GM12864 (cell line): ENCODE data around the gene NLGN1.

Source experiments
- DNase-seq: peaks from one replicate; pipeline ENCODE4 v3.0.0-alpha.2; 2011; ENCODE audit warnings: low read depth
- H3K4me3 ChIP-seq: 2 replicates; pipeline ENCODE4 v1.5.1; 2011; ENCODE audit warnings: mild to moderate bottlenecking, low read depth, low read length, control low read depth
- TF ChIP-seq, protein P1 (sequence below): IDR thresholded peaks from 2 replicates; pipeline ENCODE4 v1.5.1; 2011; ENCODE audit warnings: low read depth, mild to moderate bottlenecking, moderate library complexity, low read length, control low read depth, inconsistent platforms; ENCODE audit errors: missing control alignments

Gene NLGN1

DNA sequence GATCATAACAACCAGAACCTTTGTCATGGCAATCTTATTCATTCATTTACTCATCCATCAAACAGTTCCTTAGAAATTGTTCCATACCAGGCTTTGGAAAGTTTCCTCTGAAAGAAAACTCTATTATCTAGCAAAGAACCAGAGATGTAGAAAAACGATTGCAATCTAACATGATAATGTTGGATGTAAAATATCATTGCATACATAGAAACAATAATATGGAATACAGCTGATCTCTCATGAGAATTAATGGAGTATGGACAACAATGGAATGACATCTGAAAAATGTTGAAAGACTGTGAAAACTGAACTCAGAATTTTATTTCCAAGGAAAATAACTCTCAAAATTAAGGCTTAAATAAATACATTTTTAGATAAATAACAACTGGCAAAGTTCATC lies 665.4 kb downstream of the NLGN1 start:
- TF ChIP-seq, protein P1, sequence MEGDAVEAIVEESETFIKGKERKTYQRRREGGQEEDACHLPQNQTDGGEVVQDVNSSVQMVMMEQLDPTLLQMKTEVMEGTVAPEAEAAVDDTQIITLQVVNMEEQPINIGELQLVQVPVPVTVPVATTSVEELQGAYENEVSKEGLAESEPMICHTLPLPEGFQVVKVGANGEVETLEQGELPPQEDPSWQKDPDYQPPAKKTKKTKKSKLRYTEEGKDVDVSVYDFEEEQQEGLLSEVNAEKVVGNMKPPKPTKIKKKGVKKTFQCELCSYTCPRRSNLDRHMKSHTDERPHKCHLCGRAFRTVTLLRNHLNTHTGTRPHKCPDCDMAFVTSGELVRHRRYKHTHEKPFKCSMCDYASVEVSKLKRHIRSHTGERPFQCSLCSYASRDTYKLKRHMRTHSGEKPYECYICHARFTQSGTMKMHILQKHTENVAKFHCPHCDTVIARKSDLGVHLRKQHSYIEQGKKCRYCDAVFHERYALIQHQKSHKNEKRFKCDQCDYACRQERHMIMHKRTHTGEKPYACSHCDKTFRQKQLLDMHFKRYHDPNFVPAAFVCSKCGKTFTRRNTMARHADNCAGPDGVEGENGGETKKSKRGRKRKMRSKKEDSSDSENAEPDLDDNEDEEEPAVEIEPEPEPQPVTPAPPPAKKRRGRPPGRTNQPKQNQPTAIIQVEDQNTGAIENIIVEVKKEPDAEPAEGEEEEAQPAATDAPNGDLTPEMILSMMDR, result no peak
- no peak overlapping the region for H3K4me3 ChIP-seq
- DNase-seq, result no peak

DNA sequence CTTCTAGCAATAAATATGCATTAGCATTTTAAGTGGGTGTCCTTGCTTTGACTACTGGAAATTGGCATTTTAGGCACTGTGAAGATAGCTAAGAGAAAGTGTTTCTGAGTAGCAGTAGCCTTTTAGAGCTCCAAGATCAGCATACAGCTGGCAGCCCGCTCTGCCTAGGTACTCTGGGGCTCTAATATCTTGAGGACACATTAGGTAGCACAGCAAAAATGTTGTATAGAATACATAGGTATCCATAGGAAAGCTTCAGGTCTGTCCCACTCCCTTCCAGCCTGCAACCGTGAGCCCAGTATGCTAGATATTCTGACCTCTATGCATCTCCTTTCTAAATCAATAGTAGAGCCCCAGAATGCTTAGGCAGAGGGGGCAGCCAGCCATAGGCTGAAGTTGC lies 670.5 kb downstream of the NLGN1 start:
- TF ChIP-seq, protein P1, result no peak
- no peak for DNase-seq
- no peak overlapping the region for H3K4me3 ChIP-seq

DNA sequence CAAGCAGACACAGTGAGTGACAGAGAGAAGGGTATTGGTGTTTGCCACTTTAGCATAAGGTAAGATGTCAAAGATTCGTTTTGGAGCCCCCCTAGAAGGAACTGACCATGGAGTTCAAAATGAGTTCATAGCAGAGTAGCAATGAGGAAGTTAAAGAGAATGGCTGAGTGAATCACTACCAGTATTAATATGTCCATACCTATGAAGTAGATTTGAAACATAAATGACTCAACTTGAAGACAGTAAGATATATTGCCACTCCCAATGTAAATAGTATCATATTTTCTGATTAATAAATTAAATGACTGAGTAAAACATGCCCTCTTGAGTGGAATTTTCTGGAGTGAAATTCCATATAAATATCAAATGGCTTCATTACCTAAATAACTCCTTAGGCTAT lies 675.1 kb downstream of the NLGN1 start:
- H3K4me3 ChIP-seq, result no peak overlapping the region
- TF ChIP-seq, protein P1, result no peak
- DNase-seq, result no peak

DNA sequence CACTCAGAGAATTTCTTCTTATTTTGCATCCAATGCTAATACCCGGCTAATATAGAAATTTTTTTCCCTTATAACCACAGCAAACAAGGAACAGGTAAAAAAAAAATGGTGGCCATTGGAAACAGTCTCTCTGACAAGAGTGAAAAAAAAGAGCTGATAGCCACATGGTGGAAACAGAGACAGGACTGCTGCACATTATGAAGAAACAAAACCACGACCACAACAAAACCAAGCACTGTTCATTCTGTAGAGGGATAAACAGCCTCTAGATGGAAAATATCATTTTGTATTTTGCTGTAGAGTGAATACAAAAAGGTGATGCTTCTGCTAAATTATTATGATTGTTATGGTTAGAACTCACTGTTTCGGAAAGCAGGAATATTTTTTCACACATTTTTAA lies 686.2 kb downstream of the NLGN1 start:
- no peak overlapping the region for H3K4me3 ChIP-seq
- TF ChIP-seq, protein P1, result no peak
- no peak for DNase-seq

DNA sequence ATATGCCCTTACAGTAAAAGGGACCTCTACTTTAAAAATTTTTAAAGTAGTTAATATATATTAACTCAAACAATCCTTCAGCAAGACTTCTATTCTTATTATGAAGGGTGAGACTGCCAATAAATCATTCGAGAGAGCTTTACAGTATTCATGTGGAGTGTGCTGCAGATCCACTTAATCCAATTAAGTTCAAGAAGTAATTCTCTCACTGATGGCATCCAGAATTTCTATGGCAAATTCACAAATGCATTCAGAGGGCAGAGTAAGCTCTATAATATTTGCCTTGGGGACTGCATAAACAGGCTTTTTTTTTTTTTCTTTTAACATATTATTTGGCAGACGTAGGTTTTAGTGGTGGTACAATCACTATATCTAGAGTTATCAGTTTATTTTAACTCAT lies 692.0 kb downstream of the NLGN1 start:
- no peak overlapping the region for H3K4me3 ChIP-seq
- TF ChIP-seq, protein P1, result no peak
- DNase-seq, result no peak

DNA sequence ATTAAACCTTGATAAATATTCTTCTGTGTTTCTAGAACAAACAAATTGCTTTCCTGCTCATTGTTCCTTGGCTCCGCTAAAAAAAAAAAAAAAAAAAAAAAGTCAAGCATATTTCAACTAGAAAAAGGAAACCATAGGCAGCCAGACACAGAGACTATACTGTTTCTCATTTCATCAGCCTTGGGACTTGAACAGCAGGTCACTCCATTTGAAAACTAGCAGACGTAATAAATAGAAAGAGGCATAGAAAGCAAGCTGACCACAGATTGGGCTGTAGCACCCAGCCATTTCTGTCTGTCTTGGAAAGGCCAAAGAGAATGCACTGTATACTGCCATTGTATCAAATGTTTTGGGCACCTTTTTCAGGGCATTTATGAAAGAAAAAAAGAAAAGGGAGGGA lies 697.1 kb downstream of the NLGN1 start:
- H3K4me3 ChIP-seq, result no peak overlapping the region
- TF ChIP-seq, protein P1, result no peak
- no peak for DNase-seq

GRCh38 chr3:174097686-174098085 lies 700.1 kb downstream of the NLGN1 start:
- TF ChIP-seq, protein P1, result no peak
- DNase-seq, result no peak
- no peak overlapping the region for H3K4me3 ChIP-seq
